PC-3 (cell line): Measurements from ENCODE around the gene ENDOV. TPM values are rescaled to one million over a fixed set of nuclear protein-coding genes. Genes with fewer than 3 reads are reported as not detected.

Source experiments
- ATAC-seq: fragments of 200-7000 bp; cut with Tn5 transposase; 2 replicates; pipeline ENCODE4 v1.9.1; 2020; ENCODE audit warnings: mild to moderate bottlenecking, moderate library complexity
- BruUV-seq: library from RNA; stranded (reverse); fragments of 400-500 nt; replicated peaks from 2 replicates; lab custom pipeline; 2021; lab: Mats Ljungman, UMichigan
- CTCF ChIA-PET: fragments of 300-600 bp; sonication (Branson Sonifier 250); formaldehyde crosslinking; loops from one replicate; lab custom pipeline; 2022; ENCODE audit warnings: antibody characterized with exemption; lab: Charles Lee
- POLR2A ChIA-PET: fragments of 300-600 bp; sonication (Branson Sonifier 250); formaldehyde crosslinking; loops from one replicate; lab custom pipeline; 2022; ENCODE audit warnings: antibody characterized with exemption; ENCODE audit not compliant: unreplicated experiment; lab: Charles Lee
- DNase-seq: peaks from one replicate; pipeline ENCODE4 v3.0.0-alpha.2; 2015
- H2AFZ ChIP-seq: fragments of 300-600 bp; sonication (generic); 2 replicates; pipeline ENCODE4 v1.6.0; 2016; ENCODE audit warnings: antibody characterized with exemption, low read length
- H3F3A ChIP-seq: fragments of 300-600 bp; sonication (generic); one replicate; pipeline ENCODE4 v1.6.0; 2017; ENCODE audit warnings: antibody characterized with exemption, low read length, control low read depth, mild to moderate bottlenecking; ENCODE audit not compliant: unreplicated experiment
- H3K27ac ChIP-seq: fragments of 300-600 bp; sonication (generic); 2 replicates; pipeline ENCODE4 v1.5.1; 2016; ENCODE audit warnings: mild to moderate bottlenecking, low read length
- H3K27me3 ChIP-seq: fragments of 300-600 bp; sonication (generic); 2 replicates; pipeline ENCODE4 v1.6.1; 2016; ENCODE audit warnings: low read length, mixed read lengths
- H3K36me3 ChIP-seq: fragments of 300-600 bp; sonication (generic); 2 replicates; pipeline ENCODE4 v1.6.1; 2016; ENCODE audit warnings: low read depth, mixed run types, low read length, mixed read lengths
- H3K4me1 ChIP-seq: fragments of 300-600 bp; sonication (generic); 2 replicates; pipeline ENCODE4 v1.5.1; 2016; ENCODE audit warnings: low read length; ENCODE audit not compliant: insufficient read depth
- H3K4me2 ChIP-seq: fragments of 300-600 bp; sonication (generic); 2 replicates; pipeline ENCODE4 v1.6.0; 2016; ENCODE audit warnings: low read length
- H3K4me3 ChIP-seq: fragments of 300-600 bp; sonication (generic); 2 replicates; pipeline ENCODE4 v1.5.1; 2016; ENCODE audit warnings: mild to moderate bottlenecking, low read length, mixed read lengths
- H3K79me2 ChIP-seq: fragments of 300-600 bp; sonication (generic); 2 replicates; pipeline ENCODE4 v1.6.1; 2017; ENCODE audit warnings: low read length, mixed read lengths
- H3K9ac ChIP-seq: fragments of 300-600 bp; sonication (generic); 2 replicates; pipeline ENCODE4 v1.6.0; 2016; ENCODE audit warnings: mild to moderate bottlenecking, low read length
- H3K9me2 ChIP-seq: fragments of 300-600 bp; sonication (generic); replicated peaks from 2 replicates; pipeline ENCODE4 v1.6.1; 2016; ENCODE audit warnings: mixed run types, low read length, mixed read lengths
- H3K9me3 ChIP-seq: fragments of 300-600 bp; sonication (generic); 2 replicates; pipeline ENCODE4 v1.6.1; 2016; ENCODE audit warnings: low read length, mixed read lengths
- H4K20me1 ChIP-seq: fragments of 300-600 bp; sonication (generic); 2 replicates; pipeline ENCODE4 v1.6.1; 2016; ENCODE audit warnings: low read length, mixed read lengths
- EZH2 ChIP-seq: fragments of 300-600 bp; sonication (generic); IDR thresholded peaks from one replicate; pipeline ENCODE4 v1.6.1; 2017; ENCODE audit warnings: antibody characterized with exemption, mild to moderate bottlenecking, low read length; ENCODE audit not compliant: unreplicated experiment
- EZH2phosphoT487 ChIP-seq: fragments of 300-600 bp; sonication (generic); IDR thresholded peaks from 2 replicates; pipeline ENCODE4 v1.6.1; 2018; ENCODE audit warnings: mild to moderate bottlenecking, antibody characterized with exemption, low read length, borderline replicate concordance
- intact Hi-C: fragments of 100-400 bp; cut with micrococcal nuclease; formaldehyde crosslinking; loops from 2 replicates; pipeline ENCODE4 v1.9.0; 2023
- total RNA-seq: library from RNA; depleted of rRNA; stranded (reverse); fragments of >200 nt; gene quantifications from 2 replicates; pipeline ENCODE4 v1.2.3, GENCODE V29; 2014
- TF ChIP-seq, protein P1 (sequence below): fragments of 300-600 bp; sonication (generic); conservative IDR thresholded peaks from 2 replicates; pipeline ENCODE4 v1.5.1; 2017; ENCODE audit warnings: antibody characterized with exemption, low read depth, mild to moderate bottlenecking, low read length

The ENDOV gene
- total RNA-seq, 1 experiment from 2014 or later, result 57.9 TPM

GRCh38 chr17:80460429-80460834, 45.5 kb downstream of the ENDOV start:
- CTCF ChIA-PET, result no interaction called here
- no peak for ATAC-seq
- Histone ChIP-seq H3F3A (no peaks in the 10 kb centered on the region), H4K20me1 (no peaks in the 10 kb centered on the region), H3K4me1 (peaks cover 11% of the 10 kb centered on the region; the same call in 1 of the 2 replicates), H2AFZ (no peak overlapping the region), H3K27ac (no peak overlapping the region), H3K9ac (no peak overlapping the region), H3K4me2 (no peak overlapping the region), H3K27me3 (peaks cover 13% of the 10 kb centered on the region; the same call in 1 of the 2 replicates), H3K36me3 (no peaks in the 10 kb centered on the region), H3K4me3 (no peak overlapping the region), H3K9me3 (no peaks in the 10 kb centered on the region), H3K79me2 (no peaks in the 10 kb centered on the region), H3K9me2 (no peaks in the 10 kb centered on the region)
- TF ChIP-seq, protein P1, sequence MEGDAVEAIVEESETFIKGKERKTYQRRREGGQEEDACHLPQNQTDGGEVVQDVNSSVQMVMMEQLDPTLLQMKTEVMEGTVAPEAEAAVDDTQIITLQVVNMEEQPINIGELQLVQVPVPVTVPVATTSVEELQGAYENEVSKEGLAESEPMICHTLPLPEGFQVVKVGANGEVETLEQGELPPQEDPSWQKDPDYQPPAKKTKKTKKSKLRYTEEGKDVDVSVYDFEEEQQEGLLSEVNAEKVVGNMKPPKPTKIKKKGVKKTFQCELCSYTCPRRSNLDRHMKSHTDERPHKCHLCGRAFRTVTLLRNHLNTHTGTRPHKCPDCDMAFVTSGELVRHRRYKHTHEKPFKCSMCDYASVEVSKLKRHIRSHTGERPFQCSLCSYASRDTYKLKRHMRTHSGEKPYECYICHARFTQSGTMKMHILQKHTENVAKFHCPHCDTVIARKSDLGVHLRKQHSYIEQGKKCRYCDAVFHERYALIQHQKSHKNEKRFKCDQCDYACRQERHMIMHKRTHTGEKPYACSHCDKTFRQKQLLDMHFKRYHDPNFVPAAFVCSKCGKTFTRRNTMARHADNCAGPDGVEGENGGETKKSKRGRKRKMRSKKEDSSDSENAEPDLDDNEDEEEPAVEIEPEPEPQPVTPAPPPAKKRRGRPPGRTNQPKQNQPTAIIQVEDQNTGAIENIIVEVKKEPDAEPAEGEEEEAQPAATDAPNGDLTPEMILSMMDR, result no peak
- TF ChIP-seq EZH2, result no peak
- TF ChIP-seq EZH2phosphoT487, result no peak
- DNase-seq, result no peak
- no TSS peak for BruUV-seq
- intact Hi-C loops, result no loop called here
- POLR2A ChIA-PET, result no interaction called here

GRCh38 chr17:80461528-80462160, 46.7 kb downstream of the ENDOV start:
- no peaks in the 10 kb centered on the region for H3K9me2 ChIP-seq
- H3K4me3 ChIP-seq, result no peak overlapping the region
- CTCF ChIA-PET, result no interaction called here
- BruUV-seq, result no TSS peak
- peaks cover 6% of the 10 kb centered on the region; the same call in 1 of the 2 replicates for H3K4me1 ChIP-seq
- peaks cover 20% of the 10 kb centered on the region; the same call in 1 of the 2 replicates for H3K27me3 ChIP-seq
- intact Hi-C loops, result no loop called here
- no peaks in the 10 kb centered on the region for H3K9me3 ChIP-seq
- no peaks in the 10 kb centered on the region for H4K20me1 ChIP-seq
- H3K27ac ChIP-seq, result no peak overlapping the region
- POLR2A ChIA-PET, result no interaction called here
- H2AFZ ChIP-seq, result no peak overlapping the region
- DNase-seq (no peak), ATAC-seq (no peak)
- no peak for TF ChIP-seq EZH2
- TF ChIP-seq EZH2phosphoT487, result no peak
- TF ChIP-seq, protein P1, result no peak
- no peaks in the 10 kb centered on the region for H3K79me2 ChIP-seq
- no peak overlapping the region for H3K4me2 ChIP-seq
- H3F3A ChIP-seq, result no peaks in the 10 kb centered on the region
- no peak overlapping the region for H3K9ac ChIP-seq
- no peaks in the 10 kb centered on the region for H3K36me3 ChIP-seq

DNA sequence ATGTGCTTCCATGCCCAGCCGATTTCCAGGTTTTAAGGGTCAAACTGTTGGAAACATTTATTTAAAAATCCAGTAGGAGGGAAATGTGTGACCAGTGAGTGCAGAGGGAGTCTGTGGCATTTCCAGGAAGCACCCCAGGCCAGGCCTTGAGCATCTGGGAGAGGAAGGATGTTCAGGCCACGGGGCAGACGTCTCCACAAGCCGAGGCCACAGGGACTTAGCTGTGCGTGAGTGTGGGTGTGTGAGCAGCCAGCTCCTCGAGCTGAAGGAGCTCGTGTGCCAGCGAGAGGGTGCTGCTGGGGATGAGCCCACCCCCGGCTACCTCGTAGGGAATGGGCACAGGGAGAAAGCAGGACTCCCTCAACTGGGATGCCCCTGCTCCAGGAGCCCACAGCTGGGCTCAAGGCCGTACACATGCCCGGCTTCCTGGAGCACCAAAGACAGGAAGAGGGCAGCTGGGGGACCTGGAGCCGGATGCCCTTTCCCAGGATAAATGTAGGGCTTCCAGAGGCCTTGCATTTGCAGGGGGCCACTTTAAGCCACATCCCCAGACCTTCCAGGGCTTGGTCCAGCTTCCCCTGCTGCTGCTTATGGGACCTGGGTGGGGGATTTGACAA, 48.9 kb downstream of the ENDOV start:
- Histone ChIP-seq H3K9me3 (no peaks in the 10 kb centered on the region), H3K9ac (no peak overlapping the region), H3K27me3 (peaks cover 38% of the 10 kb centered on the region), H2AFZ (no peak overlapping the region), H3K27ac (no peak overlapping the region), H3K9me2 (no peaks in the 10 kb centered on the region), H3K79me2 (no peaks in the 10 kb centered on the region), H3F3A (no peaks in the 10 kb centered on the region), H3K36me3 (no peaks in the 10 kb centered on the region), H3K4me1 (no peaks in the 10 kb centered on the region), H3K4me3 (no peak overlapping the region), H4K20me1 (no peaks in the 10 kb centered on the region), H3K4me2 (no peak overlapping the region)
- ChIA-PET POLR2A (interaction anchor here (0.6 kb wide), 1 partner anchor 9 kb away, joined by 5 read pairs; no protein-coding TSS in a partner anchor), CTCF (no interaction called here)
- DNase-seq (no peak), ATAC-seq (no peak)
- TF ChIP-seq EZH2phosphoT487 (no peak), EZH2 (no peak)
- TF ChIP-seq, protein P1, result no peak
- intact Hi-C loops, result no loop called here
- BruUV-seq, result no TSS peak
